ENCODE data around the gene ARMC7.
"Not testable (repeated sequence)": the region's sequence is repeated elsewhere in the genome, so short reads cannot be mapped to it uniquely, and the experiment has no call there.

The ARMC7 gene

GRCh38 chr17:75109407-75110233 lies at the start of gene ARMC7:
Gene ARMC7 (plus strand): TSS chr17:75109969. CDS start chr17:75110289, 320 bp downstream.
- peak; percentile 89 for DNase-seq

GRCh38 chr17:75060434-75061054 lies 49.2 kb upstream of the ARMC7 start:
- no peak for DNase-seq

GRCh38 chr17:75061055-75061438 lies 48.7 kb upstream of the ARMC7 start:
- DNase-seq, result no peak

- DNase-seq, result no peak
Measured at GRCh38 chr17:75061618-75062017, 48.2 kb upstream of the ARMC7 start.

GRCh38 chr17:75063201-75063600 lies 46.6 kb upstream of the ARMC7 start:
- no peak for DNase-seq

GRCh38 chr17:75063626-75064025 lies 46.1 kb upstream of the ARMC7 start:
- DNase-seq, result no peak

- DNase-seq, result no peak
Measured at GRCh38 chr17:75064040-75064439, 45.7 kb upstream of the ARMC7 start.

GRCh38 chr17:75064460-75064859 lies 45.3 kb upstream of the ARMC7 start:
- no peak for DNase-seq

GRCh38 chr17:75064867-75065561 lies 44.8 kb upstream of the ARMC7 start:
- no peak for DNase-seq

GRCh38 chr17:75065562-75066151 lies 44.1 kb upstream of the ARMC7 start:
- DNase-seq, result no peak

- DNase-seq, result peak; percentile 27
Measured at GRCh38 chr17:75067856-75068255, 41.9 kb upstream of the ARMC7 start.

- no peak for DNase-seq
Measured at GRCh38 chr17:75068750-75069149, 41.0 kb upstream of the ARMC7 start.

- no peak for DNase-seq
Measured at GRCh38 chr17:75069783-75070182, 40.0 kb upstream of the ARMC7 start.

GRCh38 chr17:75071478-75072271 lies 38.1 kb upstream of the ARMC7 start:
- not testable (repeated sequence) for DNase-seq

GRCh38 chr17:75072909-75073308 lies 36.9 kb upstream of the ARMC7 start:
- not testable (repeated sequence) for DNase-seq

- no peak for DNase-seq
Measured at GRCh38 chr17:75073618-75074047, 36.1 kb upstream of the ARMC7 start.

GRCh38 chr17:75074532-75074931 lies 35.2 kb upstream of the ARMC7 start:
- no peak for DNase-seq

GRCh38 chr17:75075597-75076336 lies 34.0 kb upstream of the ARMC7 start:
- no peak for DNase-seq

GRCh38 chr17:75077072-75077495 lies 32.7 kb upstream of the ARMC7 start:
- no peak for DNase-seq

GRCh38 chr17:75077496-75078283 lies 32.1 kb upstream of the ARMC7 start:
- peak; percentile 55 for DNase-seq

Measured in CD4-positive, alpha-beta T cell treated with Interleukin-4 for 4 hours (primary cell).